HT1080 (cell line): ENCODE data around the gene RTP5. TPM values are rescaled to one million over a fixed set of nuclear protein-coding genes. Genes with fewer than 3 reads are reported as not detected.
"Not testable (repeated sequence)": the region's sequence is repeated elsewhere in the genome, so short reads cannot be mapped to it uniquely, and the experiment has no call there.

Experiments
- DNase-seq: peaks from one replicate; pipeline ENCODE4 v3.0.0-alpha.2; 2015; ENCODE audit warnings: low read depth
- total RNA-seq: library from RNA; depleted of rRNA; stranded (reverse); fragments of >200 nt; shearing (Covaris generic); gene quantifications from 2 replicates; pipeline ENCODE4 v1.2.3, GENCODE V29; 2014

Gene RTP5
- total RNA-seq, 1 experiment from 2014 or later: not detected

- DNase-seq: no peak
These were observed 32.2 kb downstream of the RTP5 start for GRCh38 chr2:241901500-241902351.

DNA sequence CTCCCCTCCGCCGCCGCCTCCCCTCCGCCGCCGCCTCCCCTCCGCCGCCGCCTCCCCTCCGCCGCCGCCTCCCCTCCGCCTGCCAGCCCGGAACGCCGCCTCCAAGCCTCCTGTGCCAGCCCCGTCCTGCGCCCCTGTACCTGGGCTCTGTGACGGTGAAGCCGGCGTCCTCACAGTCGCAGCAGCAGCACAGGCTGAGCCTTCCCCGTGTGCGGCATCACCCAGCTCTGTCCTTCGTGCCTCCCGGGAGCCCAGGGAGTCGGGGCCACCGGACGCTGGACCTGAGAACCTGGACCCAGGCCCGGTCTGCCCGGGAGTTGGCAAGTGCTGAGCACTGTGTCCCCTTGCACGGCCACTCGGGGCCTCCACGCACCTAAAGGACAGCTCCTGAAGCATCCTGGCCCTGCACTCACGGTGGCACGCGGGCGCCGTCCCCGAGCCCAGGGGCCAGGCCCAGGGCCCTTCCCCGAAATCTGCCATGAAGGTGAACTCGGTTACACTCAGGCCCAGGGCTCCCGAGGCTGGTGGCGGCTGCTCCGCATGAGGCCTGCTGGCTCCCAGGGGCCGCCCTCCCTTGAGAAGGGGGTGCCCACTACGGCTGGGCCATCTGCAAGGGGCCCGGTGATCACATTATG lies 32.9 kb downstream of the RTP5 start:
- DNase-seq: no peak

GRCh38 chr2:241903121-241904010 lies 33.8 kb downstream of the RTP5 start:
- no peak for DNase-seq

- no peak for DNase-seq
These were observed 34.6 kb downstream of the RTP5 start for GRCh38 chr2:241904011-241904718.

- DNase-seq: no peak
These were observed 35.5 kb downstream of the RTP5 start for GRCh38 chr2:241904791-241905710.

- no peak for DNase-seq
These were observed 36.3 kb downstream of the RTP5 start for GRCh38 chr2:241905716-241906377.

DNA sequence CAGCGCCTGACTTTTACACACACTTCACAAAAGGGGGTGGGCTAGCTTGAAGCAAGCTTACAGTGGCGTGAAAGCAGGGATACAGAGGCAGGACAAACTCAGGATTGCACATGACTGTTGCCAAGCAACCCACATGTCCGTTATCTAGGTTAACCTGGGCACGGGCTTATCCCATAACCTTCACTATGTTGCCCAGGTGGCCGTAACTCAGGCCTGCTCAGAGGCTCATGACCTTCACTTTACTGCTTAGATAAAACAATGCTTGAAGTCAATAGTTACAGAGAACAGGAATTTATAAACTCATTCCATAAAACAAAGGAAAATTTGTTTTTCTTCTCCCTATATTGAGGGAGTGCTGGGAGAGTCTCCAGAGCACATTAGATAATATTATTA lies 36.8 kb downstream of the RTP5 start:
- DNase-seq: not testable (repeated sequence)

DNA sequence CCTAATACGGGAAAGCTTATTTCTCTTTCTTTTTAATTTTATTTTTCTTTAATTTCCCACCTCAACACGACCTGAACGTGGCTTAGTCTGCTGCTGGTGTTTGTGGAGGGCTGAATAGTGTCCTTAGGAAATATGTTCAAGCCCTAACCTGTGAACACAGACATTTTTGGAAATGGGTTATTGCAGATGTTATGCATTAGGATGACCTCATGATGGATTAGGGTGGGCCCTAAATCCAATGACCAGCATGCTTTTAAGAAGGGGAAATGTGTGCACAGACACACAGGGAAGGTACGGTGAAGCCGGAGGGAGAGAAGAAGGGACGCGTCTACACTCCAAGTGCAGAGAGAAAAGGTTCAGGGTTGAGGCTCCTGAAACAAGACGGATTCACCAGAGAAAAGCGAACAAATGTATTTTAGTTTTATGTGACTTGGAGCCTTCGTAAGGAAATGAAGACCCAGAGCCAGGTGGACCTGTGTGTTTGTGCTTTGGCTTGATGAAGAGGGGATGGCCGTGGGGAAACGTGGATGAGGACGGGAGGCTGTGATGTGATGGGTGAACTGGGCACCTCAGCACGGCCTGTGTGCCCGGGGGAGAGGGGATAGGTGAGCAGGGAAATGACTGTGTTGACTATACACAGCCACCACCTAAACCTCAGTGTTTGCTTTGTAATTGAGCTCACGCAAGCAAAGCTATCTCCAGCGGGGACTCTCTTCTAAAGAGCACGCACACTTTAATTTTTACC lies 37.5 kb downstream of the RTP5 start:
- no peak for DNase-seq

DNA sequence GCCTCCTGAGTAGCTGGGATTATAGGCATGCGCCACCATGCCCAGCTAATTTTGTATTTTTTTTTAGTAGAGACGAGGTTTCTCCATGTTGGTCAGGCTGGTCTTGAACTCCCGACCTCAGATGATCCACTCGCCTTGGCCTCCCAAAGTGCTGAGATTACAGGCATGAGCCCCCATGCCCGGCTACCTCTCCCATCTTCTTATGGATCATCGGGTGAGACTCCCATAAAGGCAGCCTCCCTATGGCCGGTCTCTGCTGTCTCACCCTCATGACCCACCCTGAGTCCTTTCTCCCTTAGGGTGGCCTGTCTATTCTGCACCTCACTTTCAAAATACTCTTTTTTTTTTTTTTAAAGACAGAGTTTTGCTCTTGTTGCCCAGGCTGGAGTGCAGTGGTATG lies 38.3 kb downstream of the RTP5 start:
- not testable (repeated sequence) for DNase-seq

DNA sequence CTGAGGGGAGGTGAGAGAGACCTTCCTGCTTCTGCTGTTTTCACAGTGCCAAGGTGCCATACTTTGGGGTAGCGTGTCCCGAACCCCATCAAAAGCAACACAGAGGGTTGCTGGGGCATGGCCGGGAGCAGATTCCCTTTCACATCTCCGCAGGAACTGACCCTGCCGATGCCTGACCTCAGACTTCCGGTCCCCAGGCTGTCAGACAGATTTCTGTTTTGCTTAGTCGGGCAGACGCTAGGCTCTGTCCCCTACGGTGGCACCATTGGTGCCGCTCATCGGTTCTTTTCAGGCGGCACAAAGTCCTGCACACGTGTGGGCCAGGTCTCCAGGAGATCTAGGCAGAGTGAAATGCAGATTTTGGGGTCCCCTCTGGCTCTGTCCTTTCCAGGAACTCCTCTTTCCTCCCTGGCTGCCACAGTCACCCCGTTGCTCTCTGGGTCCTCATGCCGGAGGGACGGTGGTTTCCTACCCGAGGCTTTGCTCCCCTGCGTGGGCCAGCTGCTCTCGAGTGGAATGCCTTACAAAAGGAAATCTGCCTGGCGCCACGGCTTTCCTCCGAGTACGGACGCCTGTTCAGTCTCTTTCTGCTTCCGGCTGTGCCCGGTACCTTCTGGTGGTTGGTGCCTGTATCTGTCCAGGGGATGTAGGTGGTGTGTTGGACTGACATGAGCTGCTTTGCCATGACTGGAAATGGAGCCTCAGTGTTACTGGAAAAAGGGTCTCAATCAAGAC lies 39.3 kb downstream of the RTP5 start:
- DNase-seq: no peak

DNA sequence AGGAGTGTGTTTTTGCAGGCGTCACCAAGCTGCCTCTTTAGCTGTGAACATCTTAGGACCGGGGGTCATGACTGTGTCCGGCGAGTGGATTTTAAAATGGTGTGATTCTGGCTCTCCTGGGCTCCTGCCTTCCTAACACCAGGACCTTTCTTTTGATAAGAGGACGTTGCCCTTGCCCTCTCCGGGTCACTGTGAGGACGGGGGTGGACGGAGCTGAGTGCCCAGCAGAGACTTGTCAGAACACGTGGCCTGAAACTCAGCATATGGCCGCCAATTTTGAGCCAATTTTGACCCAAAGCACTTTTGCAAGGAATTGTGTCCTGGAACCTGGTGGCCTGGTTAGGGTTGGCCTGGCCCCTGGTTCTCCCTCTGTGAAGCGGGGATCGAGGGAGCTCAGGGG lies 40.2 kb downstream of the RTP5 start:
- no peak for DNase-seq

GRCh38 chr2:241910604-241911520 lies 41.3 kb downstream of the RTP5 start:
- DNase-seq: no peak

DNA sequence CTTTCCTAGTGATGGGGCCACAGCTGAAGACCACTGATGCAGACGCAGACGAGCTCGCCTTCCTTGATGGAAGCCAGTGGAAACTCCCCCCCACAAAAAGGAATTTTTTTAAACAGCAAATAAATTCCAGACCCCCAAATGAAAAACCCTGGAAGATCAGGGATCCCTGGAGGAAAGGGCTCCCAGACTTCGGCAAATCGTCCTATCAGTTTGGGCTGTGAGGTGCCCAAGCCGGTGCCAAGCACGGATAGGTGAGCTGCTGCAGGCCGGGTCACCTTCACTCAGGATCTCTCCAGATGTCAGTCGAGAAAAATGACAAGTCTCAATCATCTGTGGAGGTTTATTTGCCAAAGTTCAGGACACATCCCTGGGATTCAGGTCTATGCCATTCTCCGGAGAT lies 42.0 kb downstream of the RTP5 start:
- no peak for DNase-seq

GRCh38 chr2:241912021-241912555 lies 42.6 kb downstream of the RTP5 start:
- no peak for DNase-seq

GRCh38 chr2:241913703-241914102 lies 44.2 kb downstream of the RTP5 start:
- no peak for DNase-seq

DNA sequence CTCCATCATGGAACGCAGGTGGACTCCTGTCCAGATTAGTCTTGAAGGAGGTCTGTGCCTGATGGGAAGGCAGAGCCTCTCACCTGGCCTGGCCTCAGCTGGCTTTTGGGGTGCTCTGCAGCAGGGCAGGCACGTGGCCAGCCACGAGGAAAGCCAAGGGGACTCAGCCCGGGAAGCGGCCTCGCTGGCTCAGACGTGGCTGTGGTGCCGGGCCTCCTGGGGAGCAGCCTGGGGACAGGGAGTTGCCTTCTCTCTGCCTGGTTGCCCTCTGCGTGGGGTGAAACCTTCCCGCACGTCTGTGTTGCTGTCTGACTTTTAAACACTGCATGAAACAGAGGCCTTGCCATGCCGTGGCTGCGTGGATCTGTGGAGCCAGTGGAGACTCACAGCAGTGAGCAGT lies 45.0 kb downstream of the RTP5 start:
- DNase-seq: no peak

GRCh38 chr2:241921631-241922030 lies 52.1 kb downstream of the RTP5 start:
- DNase-seq: not testable (repeated sequence)
